Suprapubic skin (tissue), 4 donors: Measurements from ENCODE around the gene DNM3. TPM values are rescaled to one million over a fixed set of nuclear protein-coding genes. Genes with fewer than 3 reads are reported as not detected.
"Not testable (repeated sequence)": the region's sequence is repeated elsewhere in the genome, so short reads cannot be mapped to it uniquely, and the experiment has no call there.

Source experiments
- DNase-seq, 2 donors: peaks; one replicate each; pipeline ENCODE4 v3.0.0-alpha.2; 2019; ENCODE audit warnings: low spot score in 2 of 2
- H3K27ac ChIP-seq: fragments of 200-600 bp; sonication (generic); one replicate; pipeline ENCODE4 v1.5.1; 2019
- H3K27me3 ChIP-seq: fragments of 200-600 bp; sonication (generic); one replicate; pipeline ENCODE4 v1.5.1; 2019
- H3K36me3 ChIP-seq: fragments of 200-600 bp; sonication (generic); one replicate; pipeline ENCODE4 v1.5.1; 2019
- H3K4me1 ChIP-seq: fragments of 200-600 bp; sonication (generic); one replicate; pipeline ENCODE4 v1.5.1; 2019
- H3K4me3 ChIP-seq: fragments of 200-600 bp; sonication (generic); one replicate; pipeline ENCODE4 v1.5.1; 2019; ENCODE audit warnings: mild to moderate bottlenecking
- H3K9me3 ChIP-seq: fragments of 200-600 bp; sonication (generic); one replicate; pipeline ENCODE4 v1.5.1; 2019
- CTCF ChIP-seq, 2 donors: fragments of 200-600 bp in 1 of 2; fragments of 450-650 bp in 1 of 2; sonication (generic) in 1 of 2; IDR thresholded peaks; one replicate each; pipeline ENCODE4 v1.5.1; 2016 to 2019; ENCODE audit warnings: antibody characterized with exemption in 2 of 2, mild to moderate bottlenecking in 1 of 2, moderate library complexity in 1 of 2
- EP300 ChIP-seq: sonication (generic); formaldehyde crosslinking; IDR thresholded peaks from one replicate; pipeline ENCODE4 v1.6.1; 2017; ENCODE audit warnings: antibody characterized with exemption
- POLR2A ChIP-seq, 2 donors: fragments of 450-650 bp; IDR thresholded peaks; one replicate each; pipeline ENCODE4 v1.6.1; 2017; ENCODE audit warnings: antibody characterized with exemption in 2 of 2, mild to moderate bottlenecking in 2 of 2, moderate library complexity in 2 of 2
- POLR2AphosphoS5 ChIP-seq, 3 donors: sonication (generic); formaldehyde crosslinking; IDR thresholded peaks; one replicate each; pipeline ENCODE4 v1.6.1; 2017; ENCODE audit warnings: antibody characterized with exemption in 3 of 3
- WGBS: methylation state at CpG from one replicate; pipeline ENCODE4 v1.1.5; 2018; 5-methylcytosine and 5-hydroxymethylcytosine counted together
- total RNA-seq, 4 donors: library from RNA; depleted of rRNA; stranded (reverse); fragments of >200 nt; gene quantifications; one replicate each; pipeline ENCODE4 v1.1.0, GENCODE V29; 2016

DNM3 gene
- total RNA-seq, 4 donors from 2014 or later, result 1.6 to 11.7 (median 3.7) TPM

DNA sequence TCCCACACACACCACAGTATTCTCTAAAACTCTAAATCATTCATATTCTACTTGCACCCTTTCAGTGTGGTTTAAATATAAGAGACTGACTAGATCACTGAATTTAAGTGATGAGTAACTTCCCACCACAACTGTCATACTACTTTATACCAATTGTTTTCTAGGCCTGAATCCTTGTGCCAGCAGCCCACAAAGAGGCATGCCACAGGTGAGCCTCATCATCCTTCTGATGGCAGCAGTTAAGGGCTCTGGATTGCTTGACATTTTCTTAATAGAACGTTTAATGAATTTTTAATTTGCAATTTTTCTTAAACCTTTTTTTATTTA, 588.8 kb downstream of the DNM3 start:
- H3K4me3 ChIP-seq, result no peak overlapping the region
- WGBS, result 83% methylated on average over 1 of the region's 1 CpG
- TF ChIP-seq EP300 (no peak), POLR2AphosphoS5 (IDR thresholded peaks at IDR 0.05) (no peak), POLR2A (IDR thresholded peaks at IDR 0.05) (no peak), CTCF (IDR thresholded peaks at IDR 0.05) (no peak)

DNA sequence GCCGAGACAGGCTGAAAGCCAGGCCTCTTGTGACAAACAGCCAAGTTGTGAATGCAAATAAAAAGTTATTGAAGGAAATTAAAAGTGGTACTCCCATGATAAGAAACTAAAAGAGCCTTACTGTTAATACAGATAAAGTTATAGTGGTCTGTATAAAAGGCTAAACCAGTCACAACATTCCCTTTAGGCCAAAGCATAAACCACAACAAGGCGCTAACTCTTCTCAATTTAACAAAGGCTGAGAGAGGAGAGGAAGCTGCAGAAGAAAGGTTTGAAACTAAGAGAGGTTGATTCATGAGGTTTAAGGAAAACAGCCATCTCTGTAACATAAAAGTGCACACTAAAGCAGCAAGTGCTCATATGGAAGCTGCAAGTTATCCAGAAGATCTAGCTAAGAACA, 589.9 kb downstream of the DNM3 start:
- H3K9me3 ChIP-seq, result no peaks in the 10 kb centered on the region
- TF ChIP-seq EP300 (no peak), POLR2A (IDR thresholded peaks at IDR 0.05) (no peak), CTCF (IDR thresholded peaks at IDR 0.05) (no peak), POLR2AphosphoS5 (IDR thresholded peaks at IDR 0.05) (no peak)
- DNase-seq, result no peak
- peak overlapping the region; percentile 85 for H3K27ac ChIP-seq
- H3K36me3 ChIP-seq, result no peaks in the 10 kb centered on the region
- no peak overlapping the region for H3K4me3 ChIP-seq
- H3K27me3 ChIP-seq, result no peaks in the 10 kb centered on the region
- 79% methylated on average over 2 of the region's 2 CpGs for WGBS
- peaks cover 18% of the 10 kb centered on the region for H3K4me1 ChIP-seq

More for the DNA sequence above, 588.8 kb downstream of the DNM3 start:
- Histone ChIP-seq H3K9me3 (no peaks in the 10 kb centered on the region), H3K36me3 (no peaks in the 10 kb centered on the region), H3K27me3 (no peaks in the 10 kb centered on the region), H3K27ac (no peak overlapping the region), H3K4me1 (peaks cover 21% of the 10 kb centered on the region)
- DNase-seq, result no peak

GRCh38 chr1:172431721-172432192, 590.5 kb downstream of the DNM3 start:
- H3K9me3 ChIP-seq, result no peaks in the 10 kb centered on the region
- no peaks in the 10 kb centered on the region for H3K27me3 ChIP-seq
- DNase-seq, result no peak
- 42% methylated on average over 9 of the region's 9 CpGs for WGBS
- TF ChIP-seq CTCF (IDR thresholded peaks at IDR 0.05), result no peak
- TF ChIP-seq POLR2A (IDR thresholded peaks at IDR 0.05), result no peak
- no peak for TF ChIP-seq EP300
- no peak for TF ChIP-seq POLR2AphosphoS5 (IDR thresholded peaks at IDR 0.05)
- H3K27ac ChIP-seq, result peak overlapping the region; percentile 85
- H3K4me1 ChIP-seq, result peaks cover 18% of the 10 kb centered on the region
- H3K36me3 ChIP-seq, result no peaks in the 10 kb centered on the region
- peak overlapping the region; percentile 20 for H3K4me3 ChIP-seq

DNA sequence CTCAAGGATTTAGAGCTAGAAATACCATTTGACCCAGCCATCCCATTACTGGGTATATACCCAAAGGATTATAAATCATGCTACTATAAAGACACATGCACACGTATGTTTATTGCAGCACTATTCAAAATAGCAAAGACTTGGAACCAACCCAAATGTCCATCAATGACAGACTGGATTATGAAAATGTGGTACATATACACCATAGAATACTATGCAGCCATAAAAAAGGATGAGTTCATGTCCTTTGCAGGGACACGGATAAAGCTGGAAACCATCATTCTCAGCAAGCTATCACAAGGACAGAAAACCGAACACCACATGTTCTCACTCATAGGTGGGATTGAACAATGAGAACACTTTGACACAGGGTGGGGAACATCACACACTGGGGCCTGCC, 595.9 kb downstream of the DNM3 start:
- not testable (repeated sequence) for H3K36me3 ChIP-seq, H3K9me3 ChIP-seq, DNase-seq, H3K27me3 ChIP-seq, H3K27ac ChIP-seq, H3K4me3 ChIP-seq
- 87% methylated on average over 3 of the region's 3 CpGs for WGBS
- H3K4me1 ChIP-seq, result peaks cover 11% of the 10 kb centered on the region

DNA sequence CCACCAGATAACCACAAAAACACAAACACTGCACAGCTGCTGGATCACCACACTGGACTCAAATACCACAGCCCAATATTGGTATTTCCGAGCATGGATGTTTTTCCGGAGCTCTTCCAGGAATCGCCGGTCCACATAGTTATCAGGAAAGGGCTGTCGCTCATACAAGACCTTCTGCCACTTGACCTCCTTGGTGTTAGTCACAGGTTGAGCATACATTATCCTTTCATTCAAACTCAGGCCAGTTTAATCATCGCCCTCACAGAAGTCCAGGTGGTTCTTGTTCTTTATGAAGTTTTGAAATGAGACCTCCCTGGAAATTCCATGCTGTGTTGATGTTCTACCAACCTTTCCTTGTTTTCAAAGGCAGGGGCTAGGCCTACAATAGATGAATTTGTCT, 601.1 kb downstream of the DNM3 start:
- Histone ChIP-seq H3K36me3 (no peaks in the 10 kb centered on the region), H3K27me3 (no peaks in the 10 kb centered on the region), H3K27ac (no peak overlapping the region), H3K4me3 (peak overlapping the region; percentile 84), H3K4me1 (peaks cover 26% of the 10 kb centered on the region), H3K9me3 (no peaks in the 10 kb centered on the region)
- no peak for DNase-seq
- no peak for TF ChIP-seq POLR2A (IDR thresholded peaks at IDR 0.05)
- no peak for TF ChIP-seq EP300
- no peak for TF ChIP-seq CTCF (IDR thresholded peaks at IDR 0.05)
- TF ChIP-seq POLR2AphosphoS5 (IDR thresholded peaks at IDR 0.05), result no peak
- 96% methylated on average over 6 of the region's 6 CpGs for WGBS
